Hematopoietic multipotent progenitor cell treated with erythropoietin and hydrocortisone succinate and interleukin-3 and kit ligand, for 8 days (in vitro differentiated cells): ENCODE data around the gene CLASP2.
A peak's percentile ranks its signal among the peaks of the same experiment; 100 is the strongest.

Experiments used
- DNase-seq: peaks from one replicate; pipeline ENCODE4 v3.0.0-alpha.2; 2015

CLASP2 gene

DNA sequence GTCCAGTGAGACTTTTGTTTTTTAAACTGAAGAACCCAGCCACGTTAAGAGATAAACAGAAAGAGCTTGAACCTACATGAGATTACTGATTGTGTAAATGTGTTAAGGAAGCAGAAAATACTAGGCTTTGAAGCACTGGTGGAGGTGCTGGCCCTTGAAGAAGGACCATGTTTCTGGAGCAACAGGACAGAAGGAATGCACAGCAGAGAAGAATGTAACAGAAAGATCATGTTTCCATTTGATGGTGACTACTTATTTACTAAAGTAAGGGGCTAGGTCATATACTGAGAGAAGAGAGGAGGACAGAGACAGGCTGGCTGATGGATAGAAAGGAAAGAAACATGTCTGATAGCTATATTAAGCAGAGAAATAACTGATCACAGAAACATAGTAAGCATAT lies 88.8 kb downstream of the CLASP2 start:
- DNase-seq, result no peak

- DNase-seq, result no peak
Observed at GRCh38 chr3:33624756-33625155, 93.3 kb downstream of the CLASP2 start.

DNA sequence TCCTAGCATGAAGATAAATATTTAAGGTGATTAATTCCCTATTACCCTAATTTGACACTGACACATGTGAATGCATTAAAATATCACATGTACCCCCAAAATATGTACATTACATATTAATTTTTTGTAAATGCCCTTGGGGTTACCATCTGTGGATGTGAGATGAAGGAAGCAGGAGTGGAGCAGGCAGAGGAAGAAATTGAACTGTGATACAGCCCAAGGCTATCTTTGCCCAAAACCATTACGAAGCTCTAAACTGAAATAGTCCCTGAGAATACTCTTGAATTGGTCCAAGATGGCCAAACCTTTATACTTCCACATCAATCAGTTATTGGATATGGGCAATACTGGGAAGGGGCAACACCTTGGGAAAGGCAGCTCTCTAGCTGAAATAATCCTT lies 105.0 kb downstream of the CLASP2 start:
- no peak for DNase-seq

GRCh38 chr3:33612607-33613006 lies 105.4 kb downstream of the CLASP2 start:
- DNase-seq, result no peak

- no peak for DNase-seq
Observed at GRCh38 chr3:33602829-33603228, 115.2 kb downstream of the CLASP2 start.

DNA sequence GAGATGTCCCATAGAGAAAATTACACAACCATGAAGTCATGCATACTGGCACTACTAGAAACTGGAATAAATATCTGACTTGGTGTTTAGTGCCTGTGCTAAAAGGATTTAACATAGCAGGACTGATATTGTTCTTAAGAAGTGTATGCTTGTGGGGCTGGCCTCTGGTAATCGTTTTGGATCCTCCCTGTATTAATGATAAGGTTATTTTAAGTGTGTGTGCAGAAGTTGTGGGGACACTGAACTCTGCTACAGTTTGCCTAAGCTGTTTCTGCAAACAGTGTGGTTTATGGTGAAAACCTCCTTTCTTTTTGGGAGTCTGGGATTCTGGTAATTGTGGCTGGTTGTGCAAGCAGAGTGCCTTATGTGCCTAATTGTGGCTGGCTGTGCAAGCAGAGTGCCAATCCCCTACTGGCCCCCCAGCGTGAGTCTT lies 120.8 kb downstream of the CLASP2 start:
- DNase-seq, result peak; percentile 7

GRCh38 chr3:33592999-33593398 lies 125.1 kb downstream of the CLASP2 start:
- no peak for DNase-seq

DNA sequence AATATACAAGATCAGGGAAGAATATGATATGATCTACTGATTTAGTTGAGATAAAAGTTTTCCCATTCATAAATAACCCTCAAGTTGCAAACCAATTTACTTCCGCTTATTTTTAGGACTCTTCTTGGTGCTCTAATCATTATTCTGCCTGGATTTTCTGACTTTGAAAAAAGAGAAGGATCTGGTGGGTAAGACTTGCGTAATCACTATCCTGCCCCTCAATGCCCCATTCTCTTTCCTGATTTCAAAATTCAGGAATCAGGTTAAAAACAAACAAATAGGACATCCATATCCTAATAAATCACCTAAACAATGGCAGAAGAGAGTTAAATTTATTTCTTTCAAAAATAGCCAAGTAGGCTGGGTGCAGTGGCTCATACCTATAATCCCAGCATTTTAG lies 127.5 kb downstream of the CLASP2 start:
- DNase-seq, result no peak

DNA sequence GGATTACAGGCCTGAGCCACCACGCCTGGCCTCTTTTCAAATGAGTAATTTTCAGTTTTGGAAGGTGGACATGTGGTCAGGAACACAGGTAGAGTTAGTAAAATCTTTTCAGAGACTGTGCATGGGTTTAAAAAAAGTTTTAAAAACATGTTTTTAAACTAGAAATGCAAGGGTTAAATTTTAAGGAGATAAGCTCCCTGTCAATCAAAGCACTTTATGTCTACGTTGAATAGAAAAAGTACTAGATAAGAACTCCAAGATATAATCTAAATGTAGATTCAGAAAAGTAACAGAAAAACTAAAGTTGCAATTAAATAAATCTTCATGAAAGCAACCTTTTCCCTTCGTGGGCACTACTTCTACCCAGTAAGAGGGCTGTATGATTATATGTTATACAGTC lies 131.7 kb downstream of the CLASP2 start:
- no peak for DNase-seq

- no peak for DNase-seq
Observed at GRCh38 chr3:33582234-33582633, 135.8 kb downstream of the CLASP2 start.

DNA sequence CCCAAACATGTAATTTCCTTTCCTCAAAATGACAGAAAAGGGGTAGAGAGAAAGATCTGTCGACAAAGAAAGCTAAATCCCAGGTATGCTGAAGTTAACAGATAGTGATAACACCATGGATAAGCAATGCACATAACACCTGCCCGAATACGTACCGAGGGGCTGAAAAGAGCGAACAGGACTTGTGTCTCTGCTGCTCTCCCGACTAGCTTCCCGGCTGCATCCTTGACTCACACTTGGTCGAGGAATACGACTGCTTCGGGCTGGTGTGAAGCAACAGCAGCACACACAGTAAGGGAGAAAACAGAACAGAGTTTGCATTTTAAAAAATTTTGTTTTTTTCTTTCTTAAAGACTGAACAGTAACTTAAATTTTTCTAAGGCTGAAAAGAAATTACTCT lies 136.4 kb downstream of the CLASP2 start:
- no peak for DNase-seq

- no peak for DNase-seq
Observed at GRCh38 chr3:33579840-33580239, 138.2 kb downstream of the CLASP2 start.

DNA sequence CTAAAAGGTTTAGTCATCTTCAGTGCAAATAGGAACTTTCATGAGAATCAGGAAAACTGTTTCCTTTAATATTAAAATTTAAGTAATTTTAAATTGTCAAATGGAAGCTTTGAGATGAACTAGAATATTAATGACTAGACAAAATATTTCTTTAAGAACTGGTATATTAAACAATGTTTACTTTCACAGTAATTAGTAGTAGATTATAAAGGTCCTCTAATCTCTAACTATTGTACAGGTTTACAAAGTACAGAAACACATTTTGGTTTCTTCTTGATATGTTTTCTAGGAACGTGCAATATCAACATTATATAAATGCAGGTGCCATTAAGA lies 138.9 kb downstream of the CLASP2 start:
- DNase-seq, result no peak

- DNase-seq, result no peak
Observed at GRCh38 chr3:33578325-33579177, 139.5 kb downstream of the CLASP2 start.

GRCh38 chr3:33577588-33577987 lies 140.5 kb downstream of the CLASP2 start:
- no peak for DNase-seq

- DNase-seq, result no peak
Observed at GRCh38 chr3:33577173-33577572, 140.9 kb downstream of the CLASP2 start.

GRCh38 chr3:33575311-33575710 lies 142.7 kb downstream of the CLASP2 start:
- DNase-seq, result no peak

GRCh38 chr3:33557829-33558228 lies 160.2 kb downstream of the CLASP2 start:
- DNase-seq, result no peak

DNA sequence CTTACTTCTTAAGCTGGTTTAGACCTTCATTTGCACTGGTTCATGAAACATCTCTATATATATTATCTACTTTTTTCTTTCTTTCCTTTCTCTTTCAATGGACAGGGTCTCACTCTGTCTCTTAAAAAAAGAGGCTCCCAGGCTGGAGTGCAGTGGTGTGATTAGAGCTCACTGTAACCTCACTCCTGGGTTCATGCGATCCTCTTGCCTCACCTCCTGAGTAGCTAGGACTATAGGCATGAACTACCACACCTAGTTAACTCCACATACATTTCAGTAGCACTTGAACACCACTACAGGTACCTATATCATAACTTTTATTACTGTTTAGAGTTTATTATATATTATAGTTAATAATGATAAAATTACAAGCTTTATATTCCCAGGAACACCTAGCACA lies 160.8 kb downstream of the CLASP2 start:
- no peak for DNase-seq

DNA sequence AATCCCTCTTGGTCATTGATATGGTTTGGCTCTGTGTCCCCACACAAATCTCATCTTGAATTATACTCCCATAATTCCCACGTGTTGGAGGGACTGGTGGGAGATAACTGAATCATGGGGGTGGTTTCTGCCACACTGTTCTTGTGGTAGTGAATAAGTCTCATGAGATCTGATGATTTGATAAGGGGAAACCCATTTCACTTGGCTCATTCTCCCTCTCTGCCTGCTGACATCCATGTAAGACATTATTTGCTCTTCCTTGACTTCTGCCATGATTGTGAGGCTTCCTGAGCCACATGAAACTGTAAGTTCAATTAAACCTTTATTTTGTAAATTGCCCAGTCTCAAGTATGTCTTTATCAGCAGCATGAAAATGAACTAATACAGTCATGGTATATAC lies 171.0 kb downstream of the CLASP2 start:
- DNase-seq, result no peak

DNA sequence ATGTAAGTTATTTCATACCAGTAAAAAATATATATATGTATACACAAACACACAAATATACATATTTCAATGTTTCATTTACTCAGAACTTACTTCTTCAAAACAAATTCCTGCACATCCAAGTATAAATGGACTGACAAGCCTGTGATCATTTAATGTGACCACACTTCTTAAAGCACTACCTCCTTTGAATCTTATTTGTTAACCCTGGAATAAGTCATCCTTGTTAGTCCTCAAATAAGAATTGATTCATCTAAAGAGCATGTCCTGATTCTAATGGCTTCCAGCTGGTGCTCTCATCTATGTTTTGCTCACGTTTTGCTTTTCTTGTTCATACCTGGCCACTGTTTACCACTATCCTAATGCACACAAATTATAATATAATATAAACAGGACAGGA lies 173.9 kb downstream of the CLASP2 start:
- no peak for DNase-seq

GRCh38 chr3:33543601-33544000 lies 174.5 kb downstream of the CLASP2 start:
- DNase-seq, result no peak

- no peak for DNase-seq
Observed at GRCh38 chr3:33541918-33542317, 176.1 kb downstream of the CLASP2 start.

DNA sequence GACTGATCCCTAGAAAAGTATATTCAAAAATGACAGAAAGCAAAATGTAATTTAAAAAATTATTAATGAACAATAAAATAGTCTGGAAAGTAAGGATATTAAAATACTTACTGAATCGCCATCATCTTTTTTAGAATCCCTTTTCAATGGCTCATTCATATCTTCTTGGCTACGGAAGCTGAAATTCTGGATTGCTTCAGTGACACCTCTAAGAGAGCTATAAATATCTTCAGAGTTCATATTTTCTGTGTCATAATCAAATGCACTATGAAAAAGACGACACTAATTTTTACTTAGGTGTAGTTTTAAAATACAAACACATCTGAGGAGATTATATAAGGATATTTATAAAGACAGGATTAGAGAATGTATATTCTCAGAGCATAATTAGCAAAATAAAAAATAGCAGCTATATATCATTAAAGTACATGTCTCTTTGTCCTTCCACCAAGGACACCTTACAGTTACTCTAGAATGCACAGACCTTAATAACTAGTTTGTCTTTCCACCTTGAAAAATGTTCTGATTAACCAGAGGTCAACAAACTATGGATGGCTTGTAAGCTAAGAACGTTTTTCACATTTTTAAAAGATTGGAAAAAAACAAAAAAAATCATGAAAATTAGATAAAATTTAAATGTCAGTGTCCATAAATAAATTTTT lies 179.2 kb downstream of the CLASP2 start:
- no peak for DNase-seq

DNA sequence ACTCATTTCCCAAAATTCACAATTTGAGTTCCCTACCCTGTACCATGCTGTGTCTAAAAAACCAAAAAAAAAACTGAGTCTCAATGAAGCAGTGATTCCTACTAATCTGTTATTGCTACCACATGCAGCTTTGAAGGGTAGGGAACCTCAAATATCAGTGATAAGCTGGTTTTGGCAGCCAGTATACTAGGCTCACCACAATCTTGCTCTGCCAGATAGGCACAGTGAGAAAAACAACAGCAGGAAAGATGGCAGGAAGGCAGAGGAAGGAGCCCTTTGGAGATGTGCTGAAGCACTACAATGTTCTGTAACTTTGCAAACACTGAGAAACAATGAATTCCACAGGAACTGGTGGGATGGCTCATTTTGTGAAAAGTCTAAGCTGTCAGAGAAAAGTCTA lies 180.9 kb downstream of the CLASP2 start:
- peak; percentile 83 for DNase-seq
